Measurements from ENCODE around the gene PDGFRB.

The PDGFRB gene

GRCh38 chr5:150181766-150182545 is 26.3 kb upstream of the PDGFRB start:
- DNase-seq (ENCODE audit: low read depth) = peak; percentile 18

GRCh38 chr5:150181027-150181426 is 25.4 kb upstream of the PDGFRB start:
- peak; percentile 67 for DNase-seq (ENCODE audit: low read depth)

- no peak for DNase-seq (ENCODE audit: low read depth)
Observed at GRCh38 chr5:150180241-150181026, 24.8 kb upstream of the PDGFRB start.

GRCh38 chr5:150179019-150179620 is 23.5 kb upstream of the PDGFRB start:
- no peak for DNase-seq (ENCODE audit: low read depth)

- no peak for DNase-seq (ENCODE audit: low read depth)
Observed at GRCh38 chr5:150178262-150178661, 22.6 kb upstream of the PDGFRB start.

GRCh38 chr5:150177721-150178120 is 22.1 kb upstream of the PDGFRB start:
- DNase-seq (ENCODE audit: low read depth) = no peak

GRCh38 chr5:150176745-150177477 is 21.3 kb upstream of the PDGFRB start:
- DNase-seq (ENCODE audit: low read depth) = no peak

GRCh38 chr5:150175536-150175935 is 19.9 kb upstream of the PDGFRB start:
- DNase-seq (ENCODE audit: low read depth) = peak; percentile 44

- DNase-seq (ENCODE audit: low read depth) = no peak
Observed at GRCh38 chr5:150175076-150175475, 19.4 kb upstream of the PDGFRB start.

- no peak for DNase-seq (ENCODE audit: low read depth)
Observed at GRCh38 chr5:150174285-150174684, 18.6 kb upstream of the PDGFRB start.

- DNase-seq (ENCODE audit: low read depth) = no peak
Observed at GRCh38 chr5:150173161-150173560, 17.5 kb upstream of the PDGFRB start.

- no peak for DNase-seq (ENCODE audit: low read depth)
Observed at GRCh38 chr5:150172556-150172955, 16.9 kb upstream of the PDGFRB start.

- DNase-seq (ENCODE audit: low read depth) = peak; percentile 79
Observed at GRCh38 chr5:150172145-150172544, 16.5 kb upstream of the PDGFRB start.

GRCh38 chr5:150168864-150169263 is 13.2 kb upstream of the PDGFRB start:
- DNase-seq (ENCODE audit: low read depth) = no peak

- DNase-seq (ENCODE audit: low read depth) = no peak
Observed at GRCh38 chr5:150167908-150168307, 12.3 kb upstream of the PDGFRB start.

- no peak for DNase-seq (ENCODE audit: low read depth)
Observed at GRCh38 chr5:150167512-150167850, 11.8 kb upstream of the PDGFRB start.

GRCh38 chr5:150166650-150167511 is 11.2 kb upstream of the PDGFRB start, which contains the start of gene CDX1:
Gene CDX1 (plus strand): TSS chr5:150166778. CDS start chr5:150166877, 99 bp downstream.
- no peak for DNase-seq (ENCODE audit: low read depth)

GRCh38 chr5:150166037-150166649 is 10.5 kb upstream of the PDGFRB start:
- no peak for DNase-seq (ENCODE audit: low read depth)

- no peak for DNase-seq (ENCODE audit: low read depth)
Observed at GRCh38 chr5:150164211-150164980, 8.8 kb upstream of the PDGFRB start.

- DNase-seq (ENCODE audit: low read depth) = no peak
Observed at GRCh38 chr5:150163547-150164059, 8.0 kb upstream of the PDGFRB start.

Data from amniotic epithelial cell (primary cell).